ENCODE results near the gene PARD3B.

DNA sequence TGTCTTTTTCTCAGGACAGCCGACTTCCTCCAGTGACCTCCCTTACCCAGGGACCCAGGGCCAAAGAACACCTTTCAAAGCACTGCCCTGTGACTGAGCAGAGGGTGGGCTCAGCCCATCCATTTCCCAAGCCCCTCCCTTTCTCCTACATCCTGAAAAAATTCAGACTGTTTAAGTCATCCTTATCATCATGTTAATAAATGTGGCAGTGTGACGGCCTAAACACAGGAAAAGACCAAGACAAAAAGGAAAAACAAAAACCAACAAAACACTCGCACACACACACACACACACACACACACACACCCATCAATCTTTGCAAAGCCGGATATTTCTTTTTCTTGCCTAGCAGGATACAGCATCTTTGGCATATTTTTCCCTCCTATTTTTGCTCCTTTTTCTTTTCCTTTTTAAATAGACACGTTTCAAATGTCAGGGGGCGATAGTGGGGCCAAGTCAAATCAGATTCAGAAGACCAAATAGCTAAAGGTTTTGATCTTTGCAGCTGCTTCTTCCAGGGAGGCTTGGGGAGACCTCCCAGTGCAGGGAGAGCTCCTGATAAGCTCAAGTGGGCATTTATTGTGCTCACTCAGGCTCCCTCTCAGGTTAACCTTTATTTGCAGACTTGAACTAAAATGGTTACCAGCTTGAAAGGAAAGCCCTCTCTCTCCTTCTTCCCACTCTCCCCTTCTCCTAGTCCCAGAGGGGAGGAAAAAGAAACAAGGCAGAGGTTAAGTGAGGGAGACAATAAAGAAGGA, 1097.5 kb downstream of the PARD3B start:
- no peak for TF ChIP-seq CTCF (IDR thresholded peaks at IDR 0.05)
- TF ChIP-seq, protein P1, sequence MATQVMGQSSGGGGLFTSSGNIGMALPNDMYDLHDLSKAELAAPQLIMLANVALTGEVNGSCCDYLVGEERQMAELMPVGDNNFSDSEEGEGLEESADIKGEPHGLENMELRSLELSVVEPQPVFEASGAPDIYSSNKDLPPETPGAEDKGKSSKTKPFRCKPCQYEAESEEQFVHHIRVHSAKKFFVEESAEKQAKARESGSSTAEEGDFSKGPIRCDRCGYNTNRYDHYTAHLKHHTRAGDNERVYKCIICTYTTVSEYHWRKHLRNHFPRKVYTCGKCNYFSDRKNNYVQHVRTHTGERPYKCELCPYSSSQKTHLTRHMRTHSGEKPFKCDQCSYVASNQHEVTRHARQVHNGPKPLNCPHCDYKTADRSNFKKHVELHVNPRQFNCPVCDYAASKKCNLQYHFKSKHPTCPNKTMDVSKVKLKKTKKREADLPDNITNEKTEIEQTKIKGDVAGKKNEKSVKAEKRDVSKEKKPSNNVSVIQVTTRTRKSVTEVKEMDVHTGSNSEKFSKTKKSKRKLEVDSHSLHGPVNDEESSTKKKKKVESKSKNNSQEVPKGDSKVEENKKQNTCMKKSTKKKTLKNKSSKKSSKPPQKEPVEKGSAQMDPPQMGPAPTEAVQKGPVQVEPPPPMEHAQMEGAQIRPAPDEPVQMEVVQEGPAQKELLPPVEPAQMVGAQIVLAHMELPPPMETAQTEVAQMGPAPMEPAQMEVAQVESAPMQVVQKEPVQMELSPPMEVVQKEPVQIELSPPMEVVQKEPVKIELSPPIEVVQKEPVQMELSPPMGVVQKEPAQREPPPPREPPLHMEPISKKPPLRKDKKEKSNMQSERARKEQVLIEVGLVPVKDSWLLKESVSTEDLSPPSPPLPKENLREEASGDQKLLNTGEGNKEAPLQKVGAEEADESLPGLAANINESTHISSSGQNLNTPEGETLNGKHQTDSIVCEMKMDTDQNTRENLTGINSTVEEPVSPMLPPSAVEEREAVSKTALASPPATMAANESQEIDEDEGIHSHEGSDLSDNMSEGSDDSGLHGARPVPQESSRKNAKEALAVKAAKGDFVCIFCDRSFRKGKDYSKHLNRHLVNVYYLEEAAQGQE (IDR thresholded peaks at IDR 0.05; ENCODE audit: insufficient read depth in 1 of 2, low read depth in 2 of 2, low read length in 1 of 2) = no peak

Data from Panc1 (cell line).